Fibroblast of skin of back (primary cell): ENCODE measurements around the gene THSD4.

Experiments used
- DNase-seq: peaks from one replicate; pipeline ENCODE4 v3.0.0-alpha.2; 2013

Gene THSD4

GRCh38 chr15:71332431-71333004 lies 217.2 kb downstream of the THSD4 start:
- DNase-seq: peak; percentile 54

GRCh38 chr15:71333136-71333700 lies 217.9 kb downstream of the THSD4 start:
- DNase-seq: no peak

- peak; percentile 80 for DNase-seq
Observed at GRCh38 chr15:71333839-71334238, 218.6 kb downstream of the THSD4 start.

- no peak for DNase-seq
Observed at GRCh38 chr15:71334434-71334833, 219.2 kb downstream of the THSD4 start.

- no peak for DNase-seq
Observed at GRCh38 chr15:71334873-71335272, 219.6 kb downstream of the THSD4 start.

- no peak for DNase-seq
Observed at GRCh38 chr15:71335591-71335990, 220.3 kb downstream of the THSD4 start.

GRCh38 chr15:71336671-71337070 lies 221.4 kb downstream of the THSD4 start:
- DNase-seq: no peak

- no peak for DNase-seq
Observed at GRCh38 chr15:71337197-71337845, 222.1 kb downstream of the THSD4 start.

GRCh38 chr15:71338265-71338664 lies 223.0 kb downstream of the THSD4 start:
- DNase-seq: peak; percentile 20

- no peak for DNase-seq
Observed at GRCh38 chr15:71338827-71339542, 223.7 kb downstream of the THSD4 start.

- no peak for DNase-seq
Observed at GRCh38 chr15:71341811-71342550, 226.7 kb downstream of the THSD4 start.

- no peak for DNase-seq
Observed at GRCh38 chr15:71342658-71343057, 227.4 kb downstream of the THSD4 start.

GRCh38 chr15:71344316-71344715 lies 229.0 kb downstream of the THSD4 start:
- no peak for DNase-seq

GRCh38 chr15:71345186-71345585 lies 229.9 kb downstream of the THSD4 start:
- no peak for DNase-seq

- no peak for DNase-seq
Observed at GRCh38 chr15:71346464-71346863, 231.2 kb downstream of the THSD4 start.

GRCh38 chr15:71348597-71348996 lies 233.3 kb downstream of the THSD4 start:
- DNase-seq: no peak

GRCh38 chr15:71349336-71349735 lies 234.1 kb downstream of the THSD4 start:
- no peak for DNase-seq

- no peak for DNase-seq
Observed at GRCh38 chr15:71349736-71350526, 234.7 kb downstream of the THSD4 start.

GRCh38 chr15:71350622-71351378 lies 235.5 kb downstream of the THSD4 start:
- DNase-seq: no peak

GRCh38 chr15:71352125-71352524 lies 236.9 kb downstream of the THSD4 start:
- no peak for DNase-seq

- DNase-seq: no peak
Observed at GRCh38 chr15:71352765-71353164, 237.5 kb downstream of the THSD4 start.
